K562 (cell line): ENCODE measurements around the gene TNIP1. TPM values are rescaled to one million over a fixed set of nuclear protein-coding genes. Genes with fewer than 3 reads are reported as not detected.

Experiments used
- ATAC-seq: fragments of 200-7000 bp; cut with Tn5 transposase; 3 replicates; pipeline ENCODE4 v1.9.1; 2020; ENCODE audit warnings: moderate library complexity
- BruUV-seq: library from RNA; stranded (reverse); fragments of 400-500 nt; replicated peaks from 2 replicates; lab custom pipeline; 2021; lab: Mats Ljungman, UMichigan
- CTCF ChIA-PET: fragments of 300-600 bp; formaldehyde crosslinking; extraction: SDS; loops from one replicate; lab custom pipeline; 2021; ENCODE audit warnings: low intra/inter-chr PET ratio; lab: Yijun Ruan, JAX
- POLR2A ChIA-PET: fragments of 300-600, 350-650 bp; sonication (Branson Sonifier 250); formaldehyde crosslinking; extraction: SDS; loops from one replicate; lab custom pipeline; 2021; ENCODE audit warnings: antibody characterized with exemption, inconsistent platforms; lab: Yijun Ruan, JAX
- DNase-seq, 4 experiments: peaks; one replicate each; pipeline versions ENCODE4 v3.0.0 to v3.0.0-alpha.2; 2011 to 2018; ENCODE audit warnings: low spot score in 3 of 4, mixed read lengths in 3 of 4; ENCODE audit errors: extremely low read depth in 1 of 4
- FAIRE-seq: peaks from 2 replicates; lab custom pipeline; 2011; peaks lifted over from hg19 to GRCh38; lab: Jason Lieb, UNC
- H2AFZ ChIP-seq: 2 replicates; pipeline ENCODE4 v1.6.0; 2011; ENCODE audit warnings: low read depth, low read length, control low read depth, inconsistent platforms
- H3K27ac ChIP-seq: fragments of 200-600 bp; 3 replicates; pipeline ENCODE4 v1.8.0; 2011; ENCODE audit warnings: low read depth, mild to moderate bottlenecking, control low read depth, inconsistent platforms, low read length, moderate library complexity, mixed read lengths; ENCODE audit errors: extremely low read depth
- H3K27me3 ChIP-seq, 2 experiments: fragments of 300-600 bp in 1 of 2; 2 replicates in 1 of 2; 3 replicates in 1 of 2; pipeline versions ENCODE4 v1.6.0 to v1.8.0; 2011; ENCODE audit warnings: inconsistent platforms in 2 of 2, low read length in 2 of 2, mild to moderate bottlenecking in 1 of 2, mixed read lengths in 1 of 2, moderate library complexity in 1 of 2; ENCODE audit not compliant: control insufficient read depth in 2 of 2, insufficient read depth in 2 of 2
- H3K36me3 ChIP-seq: fragments of 300-600 bp; 3 replicates; pipeline ENCODE4 v1.8.0; 2011; ENCODE audit warnings: mild to moderate bottlenecking, low read length, inconsistent platforms; ENCODE audit not compliant: control insufficient read depth, insufficient read depth
- H3K4me1 ChIP-seq, 2 experiments: fragments of 200-600 bp in 1 of 2; replicated peaks in 1 of 2; 2 replicates in 1 of 2; 3 replicates in 1 of 2; pipeline versions ENCODE4 v1.5.1 to v1.8.0; 2011; ENCODE audit warnings: inconsistent platforms in 2 of 2, low read length in 2 of 2, mild to moderate bottlenecking in 1 of 2, mixed read lengths in 1 of 2, moderate library complexity in 1 of 2; ENCODE audit not compliant: control insufficient read depth in 2 of 2, insufficient read depth in 2 of 2
- H3K4me2 ChIP-seq: 2 replicates; pipeline ENCODE4 v1.6.1; 2011; ENCODE audit warnings: low read length, control low read depth, inconsistent platforms, mixed read lengths; ENCODE audit not compliant: insufficient read depth
- H3K4me3 ChIP-seq: fragments of 200-600 bp; sonication (generic), shearing (Covaris generic); 2 replicates; pipeline ENCODE4 v1.5.1; 2016; ENCODE audit warnings: control low read depth, inconsistent platforms
- H3K79me2 ChIP-seq: fragments of 200-600 bp; 3 replicates; pipeline ENCODE4 v1.8.0; 2011; ENCODE audit warnings: low read length, inconsistent platforms; ENCODE audit not compliant: control insufficient read depth, insufficient read depth
- H3K9ac ChIP-seq, 2 experiments: 2 replicates each; pipeline versions ENCODE4 v1.6.0 to v1.6.1; 2011; ENCODE audit warnings: low read depth in 2 of 2, low read length in 2 of 2, control low read depth in 1 of 2, inconsistent platforms in 1 of 2, mild to moderate bottlenecking in 1 of 2, mixed read lengths in 1 of 2; ENCODE audit not compliant: insufficient read depth in 1 of 2
- H3K9me1 ChIP-seq: one replicate; pipeline ENCODE4 v1.6.0; 2011; ENCODE audit warnings: inconsistent platforms, mild to moderate bottlenecking, low read length, moderate library complexity; ENCODE audit not compliant: control insufficient read depth, insufficient read depth
- H3K9me3 ChIP-seq: replicated peaks from 2 replicates; pipeline ENCODE4 v1.5.1; 2011; ENCODE audit warnings: low read depth, low read length, inconsistent platforms; ENCODE audit not compliant: control insufficient read depth, insufficient read depth
- H4K20me1 ChIP-seq: replicated peaks from 2 replicates; pipeline ENCODE4 v1.6.1; 2011; ENCODE audit warnings: low read length, inconsistent platforms, mixed read lengths; ENCODE audit not compliant: control insufficient read depth, insufficient read depth
- BRCA1 ChIP-seq, 2 experiments: fragments of 450-650 bp in 1 of 2; sonication (generic) in 1 of 2; formaldehyde crosslinking in 1 of 2; IDR thresholded peaks; 2 replicates each; pipeline versions ENCODE4 v1.5.0 to v1.6.1; 2017 to 2020; ENCODE audit warnings: mild to moderate bottlenecking in 1 of 2, missing genetic modification reagents in 1 of 2
- BRF1 ChIP-seq: IDR thresholded peaks from 3 replicates; pipeline ENCODE4 v1.6.1; 2011; ENCODE audit warnings: borderline replicate concordance, mild to moderate bottlenecking; ENCODE audit not compliant: insufficient read length; ENCODE audit errors: extremely low read depth
- CREB3L1 ChIP-seq: fragments of 450-650 bp; IDR thresholded peaks from 2 replicates; pipeline ENCODE4 v1.6.1; 2014; ENCODE audit warnings: low read depth, mild to moderate bottlenecking, moderate library complexity, borderline replicate concordance
- FOXP1 ChIP-seq: sonication (generic); formaldehyde crosslinking; IDR thresholded peaks from 2 replicates; pipeline ENCODE4 v1.8.0; 2022; ENCODE audit warnings: mild to moderate bottlenecking, missing genetic modification reagents
- GTF2F1 ChIP-seq: IDR thresholded peaks from 2 replicates; pipeline ENCODE4 v1.6.1; 2011; ENCODE audit warnings: low read depth, low read length, improper control_type of control experiment
- HMGN3 ChIP-seq: IDR thresholded peaks from 2 replicates; pipeline ENCODE4 v1.6.1; 2011; ENCODE audit warnings: borderline replicate concordance, low read depth, mild to moderate bottlenecking, mixed read lengths, low read length; ENCODE audit not compliant: insufficient read length; ENCODE audit errors: extremely low read depth
- JUNB ChIP-seq: fragments of 450-650 bp; formaldehyde crosslinking; conservative IDR thresholded peaks from 2 replicates; pipeline ENCODE4 v1.4.0; 2020; ENCODE audit warnings: mild to moderate bottlenecking
- PCBP1 ChIP-seq: fragments of 200-400 bp; formaldehyde crosslinking; IDR thresholded peaks from 2 replicates; pipeline ENCODE4 v1.6.1; 2018; ENCODE audit warnings: mild to moderate bottlenecking, low read depth, low read length; ENCODE audit not compliant: poor library complexity, severe bottlenecking
- POLR2H ChIP-seq: IDR thresholded peaks from 2 replicates; pipeline ENCODE4 v1.6.1; 2016; ENCODE audit warnings: missing genetic modification characterization, low read depth, mild to moderate bottlenecking, control low read depth, missing compliant biosample characterization, moderate library complexity
- RAD21 ChIP-seq, 2 experiments: fragments of 250-450 bp in 1 of 2; fragments of 450-650 bp in 1 of 2; sonication (Bioruptor Pico) in 1 of 2; formaldehyde crosslinking in 1 of 2; IDR thresholded peaks in 1 of 2; conservative IDR thresholded peaks in 1 of 2; 2 replicates each; pipeline versions ENCODE4 v1.4.0 to v1.8.0; 2020 to 2022; ENCODE audit warnings: mild to moderate bottlenecking in 2 of 2, moderate library complexity in 1 of 2
- SP1 ChIP-seq: sonication (generic); formaldehyde crosslinking; IDR thresholded peaks from 2 replicates; pipeline ENCODE4 v1.8.1; 2022; ENCODE audit warnings: mild to moderate bottlenecking, missing genetic modification reagents
- STAT6 ChIP-seq: sonication (generic); formaldehyde crosslinking; IDR thresholded peaks from 2 replicates; pipeline ENCODE4 v1.8.1; 2023; ENCODE audit warnings: mild to moderate bottlenecking, missing genetic modification reagents
- TAF7 ChIP-seq: fragments of 450-650 bp; IDR thresholded peaks from 2 replicates; pipeline ENCODE4 v1.6.1; 2016; ENCODE audit warnings: missing genetic modification characterization, missing compliant biosample characterization
- ZNF507 ChIP-seq: conservative IDR thresholded peaks from 2 replicates; pipeline ENCODE4 v1.6.1; 2017; ENCODE audit warnings: missing genetic modification characterization, missing compliant biosample characterization
- ZNF766 ChIP-seq: fragments of 200-800 bp; sonication (Bioruptor generic); conservative IDR thresholded peaks from 2 replicates; pipeline ENCODE4 v1.6.1; 2016; ENCODE audit warnings: missing genetic modification characterization, missing compliant biosample characterization
- ZNF830 ChIP-seq: fragments of 250-450 bp; sonication (Bioruptor Pico); IDR thresholded peaks from 2 replicates; pipeline ENCODE4 v1.5.0; 2021; ENCODE audit warnings: mild to moderate bottlenecking
- WGBS: fragments of 100-300 bp; shearing (Covaris generic); methylation state at CpG from one replicate; pipeline ENCODE4 v1.1.6; 2016; ENCODE audit warnings: low coverage, mixed read lengths; ENCODE audit not compliant: insufficient coverage; ENCODE audit errors: missing lambda C conversion rate; 5-methylcytosine and 5-hydroxymethylcytosine counted together
- in situ Hi-C: fragments of 300-500 bp; cut with MboI; formaldehyde crosslinking; loops from 4 replicates; pipeline ENCODE4 v1.15.0; 2018; ENCODE audit warnings: inconsistent platforms, mixed read lengths
- intact Hi-C: fragments of 100-400 bp; cut with micrococcal nuclease; formaldehyde crosslinking; loops from 2 replicates; pipeline ENCODE4 v1.14.2; 2022
- polyA plus RNA-seq, 8 experiments: library from polyadenylated mRNA; depleted of rRNA in 4 of 8; stranded (reverse) in 5 of 8; unstranded in 3 of 8; fragments of >200 nt; fragmentation: Nextera tagmentation in 2 of 8; fragmentation: Illumina TruSeq in 1 of 8; extraction: Ambion mirVana in 2 of 8; extraction: Trizol in 1 of 8; gene quantifications; 2 replicates each; pipeline versions ENCODE4 v1.2.1 to v1.2.3, GENCODE V29; 2011 to 2014; ENCODE audit warnings: inconsistent platforms in 1 of 8, missing spikeins in 1 of 8
- total RNA-seq, 7 experiments: library from RNA; depleted of rRNA in 6 of 7; stranded (reverse); fragments of >200 nt in 6 of 7; fragmentation: Illumina TruSeq in 2 of 7; extraction: Trizol in 2 of 7; gene quantifications; 2 replicates each; pipeline versions ENCODE4 v1.2.1 to v1.2.3, GENCODE V29; 2011 to 2021; ENCODE audit warnings: low replicate concordance in 1 of 7

Gene TNIP1
- total and polyA plus RNA-seq, 9 of the 15 experiments (the other 6 are each of a cell fraction or from before 2014, with no cell fraction given) = 0.46 to 41.0 (median 24.6) TPM

- FAIRE-seq (no peak), ATAC-seq (no peak), DNase-seq (no peak)
- Histone ChIP-seq H3K4me3 (no peak overlapping the region), H3K9me1 (peaks cover 7% of the 10 kb centered on the region), H3K27ac (no peak overlapping the region), H3K9me3 (no peaks in the 10 kb centered on the region), H3K36me3 (peaks cover 49% of the 10 kb centered on the region), H3K4me2 (no peak overlapping the region), H3K27me3 (no peaks in the 10 kb centered on the region), H3K4me1 (peaks cover 0 to 4% of the 10 kb centered on the region in 2 experiments; a peak in 1 of 5 replicates), H4K20me1 (0 out of 2 replicates have a peak, but pooled peaks cover 2% of the 10 kb centered on the region), H3K79me2 (no peaks in the 10 kb centered on the region), H3K9ac (no peak overlapping the region), H2AFZ (no peak overlapping the region)
- no peak for TF ChIP-seq RAD21 (CRISPR knock-in tag; conservative IDR thresholded peaks at IDR 0.05 in 1 of 2, IDR thresholded peaks at IDR 0.05 in 1 of 2)
- TF ChIP-seq SP1 (CRISPR knock-in tag) = no peak
- TF ChIP-seq TAF7 (tag) = no peak
- no peak for TF ChIP-seq PCBP1
- TF ChIP-seq ZNF766 (CRISPR knock-in tag) = no peak
- no peak for TF ChIP-seq ZNF830 (CRISPR knock-in tag)
- no peak for TF ChIP-seq ZNF507 (tag)
- no peak for TF ChIP-seq POLR2H (tag)
- TF ChIP-seq BRF1 = no peak
- no peak for TF ChIP-seq JUNB
- TF ChIP-seq FOXP1 (CRISPR knock-in tag) = no peak
- no peak for TF ChIP-seq HMGN3
- TF ChIP-seq STAT6 (CRISPR knock-in tag) = no peak
- no peak for TF ChIP-seq GTF2F1
- no peak for TF ChIP-seq BRCA1 (IDR thresholded peaks at IDR 0.05)
- TF ChIP-seq BRCA1 (CRISPR knock-in tag; IDR thresholded peaks at IDR 0.05) = no peak
- TF ChIP-seq CREB3L1 = no peak
- BruUV-seq = no TSS peak
- POLR2A ChIA-PET = interaction anchor here (0.6 to 2.8 kb wide), 5 partner anchors 26 to 511 kb away, joined by 3 to 16 read pairs (median 8); no protein-coding TSS in a partner anchor
- intact Hi-C loops = loop anchor here (5.0 kb wide), 1 partner anchor 264 kb away; no protein-coding TSS in a partner anchor
- 75% methylated on average over 3 of the region's 3 CpGs for WGBS
- CTCF ChIA-PET = interaction anchor here (0.6 to 6.0 kb wide), 2 partner anchors 62 to 96 kb away, joined by 3 to 68 read pairs; no protein-coding TSS in a partner anchor
- in situ Hi-C loops = loop anchor here (5.0 kb wide), 1 partner anchor 64 kb away; no protein-coding TSS in a partner anchor
Observed at GRCh38 chr5:151052836-151053235, 28.0 kb downstream of the TNIP1 start.
